Activated B cell treated with CpG ODN at 0.5 μM for 24 hours (primary cell): Measurements from ENCODE around the gene CD151. TPM values are rescaled to one million over a fixed set of nuclear protein-coding genes. Genes with fewer than 3 reads are reported as not detected.

Experiments
- ATAC-seq: fragments of 200-7000 bp; cut with Tn5 transposase; one replicate; pipeline ENCODE4 v1.10.0; 2021; ENCODE audit warnings: low read depth, mild to moderate bottlenecking, moderate library complexity
- CTCF ChIA-PET: fragments of 350-600 bp; sonication (Branson Sonifier 250); formaldehyde crosslinking; loops from one replicate; lab custom pipeline; 2021; ENCODE audit warnings: antibody characterized with exemption; lab: Charles Lee
- POLR2A ChIA-PET: fragments of 350-600 bp; sonication (Branson Sonifier 250); formaldehyde crosslinking; loops from one replicate; lab custom pipeline; 2021; ENCODE audit warnings: antibody characterized with exemption; lab: Charles Lee
- DNase-seq: peaks from one replicate; pipeline ENCODE4 v3.0.0; 2022
- H3K27ac Mint-ChIP-seq: one replicate; pipeline ENCODE4 v1.8.0; 2020; ENCODE audit warnings: mixed read lengths
- H3K27me3 Mint-ChIP-seq: one replicate; pipeline ENCODE4 v1.8.0; 2021; ENCODE audit warnings: mixed read lengths
- H3K36me3 Mint-ChIP-seq: one replicate; pipeline ENCODE4 v1.8.0; 2021; ENCODE audit warnings: low read depth, mixed read lengths
- H3K4me1 Mint-ChIP-seq: one replicate; pipeline ENCODE4 v1.8.0; 2021; ENCODE audit warnings: mixed read lengths
- H3K4me3 Mint-ChIP-seq: one replicate; pipeline ENCODE4 v1.8.0; 2020; ENCODE audit warnings: mild to moderate bottlenecking, mixed read lengths
- H3K9me3 Mint-ChIP-seq: one replicate; pipeline ENCODE4 v1.8.0; 2020; ENCODE audit warnings: mixed read lengths
- intact Hi-C: fragments of 100-400 bp; cut with micrococcal nuclease; formaldehyde crosslinking; loops from one replicate; pipeline ENCODE4 v1.15.1; 2024
- total RNA-seq: library from RNA; stranded (reverse); gene quantifications from 2 replicates; pipeline ENCODE4 v1.2.3, GENCODE V29; 2022
- TF ChIP-seq, protein P1 (sequence below): fragments of 200-600 bp; IDR thresholded peaks from one replicate; pipeline ENCODE4 v1.8.0; 2022; ENCODE audit warnings: antibody characterized with exemption, mild to moderate bottlenecking

The CD151 gene
- total RNA-seq, 1 donor from 2014 or later = 14.4 TPM

DNA sequence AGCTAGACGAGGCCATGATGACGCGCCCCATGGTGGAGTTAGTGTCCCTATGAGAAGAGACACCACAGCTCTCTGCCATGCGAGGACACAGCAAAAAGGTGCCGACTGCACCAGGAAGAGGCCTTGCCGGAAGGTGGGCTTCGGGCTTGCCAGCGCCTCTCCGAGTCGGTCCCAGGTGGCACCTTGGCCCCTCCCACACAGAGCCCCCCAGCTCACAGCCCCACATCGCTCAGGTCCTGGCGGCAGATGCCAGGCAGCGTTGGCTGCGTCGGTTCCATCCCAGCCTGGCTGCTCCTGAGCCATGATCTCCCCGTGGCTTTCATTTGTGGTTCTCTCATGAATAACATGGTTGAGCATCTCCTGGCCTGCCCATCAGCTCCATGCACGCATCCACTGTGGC is 53.8 kb downstream of the CD151 start:
- H3K9me3 Mint-ChIP-seq = no peaks in the 10 kb centered on the region
- ChIA-PET POLR2A (no interaction called here), CTCF (no interaction called here)
- intact Hi-C loops = no loop called here
- H3K27me3 Mint-ChIP-seq = no peaks in the 10 kb centered on the region
- no peak overlapping the region for H3K4me3 Mint-ChIP-seq
- DNase-seq = no peak
- H3K4me1 Mint-ChIP-seq = no peaks in the 10 kb centered on the region
- H3K27ac Mint-ChIP-seq = no peak overlapping the region
- peaks cover 39% of the 10 kb centered on the region for H3K36me3 Mint-ChIP-seq
- no peak for ATAC-seq
- TF ChIP-seq, protein P1, sequence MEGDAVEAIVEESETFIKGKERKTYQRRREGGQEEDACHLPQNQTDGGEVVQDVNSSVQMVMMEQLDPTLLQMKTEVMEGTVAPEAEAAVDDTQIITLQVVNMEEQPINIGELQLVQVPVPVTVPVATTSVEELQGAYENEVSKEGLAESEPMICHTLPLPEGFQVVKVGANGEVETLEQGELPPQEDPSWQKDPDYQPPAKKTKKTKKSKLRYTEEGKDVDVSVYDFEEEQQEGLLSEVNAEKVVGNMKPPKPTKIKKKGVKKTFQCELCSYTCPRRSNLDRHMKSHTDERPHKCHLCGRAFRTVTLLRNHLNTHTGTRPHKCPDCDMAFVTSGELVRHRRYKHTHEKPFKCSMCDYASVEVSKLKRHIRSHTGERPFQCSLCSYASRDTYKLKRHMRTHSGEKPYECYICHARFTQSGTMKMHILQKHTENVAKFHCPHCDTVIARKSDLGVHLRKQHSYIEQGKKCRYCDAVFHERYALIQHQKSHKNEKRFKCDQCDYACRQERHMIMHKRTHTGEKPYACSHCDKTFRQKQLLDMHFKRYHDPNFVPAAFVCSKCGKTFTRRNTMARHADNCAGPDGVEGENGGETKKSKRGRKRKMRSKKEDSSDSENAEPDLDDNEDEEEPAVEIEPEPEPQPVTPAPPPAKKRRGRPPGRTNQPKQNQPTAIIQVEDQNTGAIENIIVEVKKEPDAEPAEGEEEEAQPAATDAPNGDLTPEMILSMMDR = no peak

DNA sequence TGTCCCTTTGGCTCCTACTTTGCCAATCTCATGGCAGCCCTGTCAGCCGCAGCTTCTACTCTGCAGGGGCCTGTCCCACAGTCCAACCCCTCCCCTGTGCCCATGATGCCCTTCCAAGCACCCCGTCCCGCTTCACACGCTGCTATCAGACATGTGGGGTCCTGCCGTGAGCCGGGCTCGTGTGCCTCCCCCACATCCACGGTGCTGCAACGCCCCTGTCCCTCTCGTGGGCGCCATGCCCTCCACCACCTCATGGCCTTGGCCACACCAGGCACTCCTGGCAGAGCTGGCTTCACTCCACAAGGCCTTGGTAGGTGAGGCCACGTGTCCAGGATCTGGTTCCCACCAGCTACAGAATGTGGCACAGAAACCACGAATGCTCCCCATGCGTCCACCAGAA is 54.8 kb downstream of the CD151 start:
- CTCF ChIA-PET = no interaction called here
- H3K36me3 Mint-ChIP-seq = peaks cover 31% of the 10 kb centered on the region
- no peak for ATAC-seq
- H3K4me1 Mint-ChIP-seq = no peaks in the 10 kb centered on the region
- no peak overlapping the region for H3K4me3 Mint-ChIP-seq
- DNase-seq = no peak
- H3K27me3 Mint-ChIP-seq = no peaks in the 10 kb centered on the region
- intact Hi-C loops = no loop called here
- no peaks in the 10 kb centered on the region for H3K9me3 Mint-ChIP-seq
- POLR2A ChIA-PET = no interaction called here
- no peak overlapping the region for H3K27ac Mint-ChIP-seq
- TF ChIP-seq, protein P1 = no peak

Other genes with a start within 250 kb of the CD151 start
- gene IRF7, start 217.0 kb upstream of the CD151 start, total RNA-seq = 74.1 and 75.5 TPM in 2 replicates
- not detected in 2 replicates for gene CDHR5, start 208.0 kb upstream of the CD151 start, total RNA-seq
- gene SCT, start 205.8 kb upstream of the CD151 start, total RNA-seq = not detected in 2 replicates
- gene DRD4, start 195.7 kb upstream of the CD151 start, total RNA-seq = 0.42 and 0.49 TPM in 2 replicates
- gene DEAF1, start 137.7 kb upstream of the CD151 start, total RNA-seq = 36.1 and 39.8 TPM in 2 replicates
- gene TMEM80, start 137.1 kb upstream of the CD151 start, total RNA-seq = 34.1 and 44.4 TPM in 2 replicates
- gene EPS8L2, start 126.7 kb upstream of the CD151 start, total RNA-seq = 5.6 and 5.9 TPM in 2 replicates
- 194 and 244 TPM in 2 replicates for gene TALDO1, start 85.5 kb upstream of the CD151 start, total RNA-seq
- gene GATD1, start 55.5 kb upstream of the CD151 start, total RNA-seq = 60.3 and 63.3 TPM in 2 replicates
- 0.27 and 0.34 TPM in 2 replicates for gene CEND1, start 42.9 kb upstream of the CD151 start, total RNA-seq
- 30.1 and 35.4 TPM in 2 replicates for gene SLC25A22, start 34.7 kb upstream of the CD151 start, total RNA-seq
- 21.3 and 25.6 TPM in 2 replicates for gene PIDD1, start 27.7 kb upstream of the CD151 start, total RNA-seq
- gene RPLP2, start 23.0 kb upstream of the CD151 start, total RNA-seq = 4,124 and 4,449 TPM in 2 replicates
- gene PNPLA2, start 14.0 kb upstream of the CD151 start, total RNA-seq = 52.9 and 53.2 TPM in 2 replicates
- 4.1 and 4.5 TPM in 2 replicates for gene CRACR2B, start 5.0 kb upstream of the CD151 start, total RNA-seq
- 83.9 and 90.2 TPM in 2 replicates for gene POLR2L, start 9.6 kb downstream of the CD151 start, total RNA-seq
- gene TSPAN4, start 9.9 kb downstream of the CD151 start, total RNA-seq = 2.2 and 2.3 TPM in 2 replicates
- 43.9 and 45.7 TPM in 2 replicates for gene CHID1, start 77.9 kb downstream of the CD151 start, total RNA-seq
- 49.6 and 54.3 TPM in 2 replicates for gene AP2A2, start 92.9 kb downstream of the CD151 start, total RNA-seq
- gene MUC6, start 203.8 kb downstream of the CD151 start, total RNA-seq = not detected in 2 replicates
- gene MUC2, start 241.9 kb downstream of the CD151 start, total RNA-seq = not detected in 2 replicates